Measurements from ENCODE around the gene ZNF174. TPM values are rescaled to one million over a fixed set of nuclear protein-coding genes. Genes with fewer than 3 reads are reported as not detected.

The ZNF174 gene
- total RNA-seq, 2 experiments from 2014 or later, result 6.7 to 6.9 TPM

DNA sequence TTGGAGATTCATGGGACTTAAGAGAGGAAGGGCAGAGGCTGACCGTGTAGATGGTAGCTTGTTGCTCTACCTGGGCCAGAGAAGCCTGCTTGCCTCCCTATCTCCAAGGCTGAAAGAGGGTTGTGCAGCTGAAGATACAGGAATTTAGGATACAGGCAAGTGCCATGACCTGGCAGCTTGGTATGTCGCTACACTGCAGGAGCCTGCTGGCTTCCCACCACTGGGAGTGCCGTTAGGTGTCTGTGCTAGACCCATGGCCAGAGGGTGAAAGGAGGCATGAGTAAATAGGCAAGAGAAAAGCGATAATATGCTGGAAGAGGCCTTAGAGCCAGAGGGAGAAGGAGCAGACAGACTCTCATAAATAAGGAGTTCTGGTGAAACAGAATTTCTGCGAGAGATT is 53.1 kb downstream of the ZNF174 start:
- intact Hi-C loops (cut with micrococcal nuclease), result no loop called here
- H3K27me3 Mint-ChIP-seq, result no peaks in the 10 kb centered on the region
- ChIA-PET CTCF (interaction anchor here (0.6 to 1.8 kb wide), 3 partner anchors 10 to 295 kb away, joined by 3 to 5 read pairs (median 3); no protein-coding TSS in a partner anchor), POLR2A (interaction anchor here (1.3 kb wide), 1 partner anchor 11 kb away, joined by 9 read pairs; the partner anchor contains the start of genes NAA60 and ZNF597)
- no peak overlapping the region for H3K4me3 Mint-ChIP-seq
- DNase-seq, result no peak
- H3K36me3 Mint-ChIP-seq (ENCODE audit: low read depth), result peaks cover 9% of the 10 kb centered on the region
- TF ChIP-seq, protein P1, sequence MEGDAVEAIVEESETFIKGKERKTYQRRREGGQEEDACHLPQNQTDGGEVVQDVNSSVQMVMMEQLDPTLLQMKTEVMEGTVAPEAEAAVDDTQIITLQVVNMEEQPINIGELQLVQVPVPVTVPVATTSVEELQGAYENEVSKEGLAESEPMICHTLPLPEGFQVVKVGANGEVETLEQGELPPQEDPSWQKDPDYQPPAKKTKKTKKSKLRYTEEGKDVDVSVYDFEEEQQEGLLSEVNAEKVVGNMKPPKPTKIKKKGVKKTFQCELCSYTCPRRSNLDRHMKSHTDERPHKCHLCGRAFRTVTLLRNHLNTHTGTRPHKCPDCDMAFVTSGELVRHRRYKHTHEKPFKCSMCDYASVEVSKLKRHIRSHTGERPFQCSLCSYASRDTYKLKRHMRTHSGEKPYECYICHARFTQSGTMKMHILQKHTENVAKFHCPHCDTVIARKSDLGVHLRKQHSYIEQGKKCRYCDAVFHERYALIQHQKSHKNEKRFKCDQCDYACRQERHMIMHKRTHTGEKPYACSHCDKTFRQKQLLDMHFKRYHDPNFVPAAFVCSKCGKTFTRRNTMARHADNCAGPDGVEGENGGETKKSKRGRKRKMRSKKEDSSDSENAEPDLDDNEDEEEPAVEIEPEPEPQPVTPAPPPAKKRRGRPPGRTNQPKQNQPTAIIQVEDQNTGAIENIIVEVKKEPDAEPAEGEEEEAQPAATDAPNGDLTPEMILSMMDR (IDR thresholded peaks at IDR 0.05), result no peak
- ATAC-seq, result no peak
- no peaks in the 10 kb centered on the region for H3K9me3 Mint-ChIP-seq
- peaks cover 11% of the 10 kb centered on the region for H3K4me1 Mint-ChIP-seq (ENCODE audit: low read depth)
- H3K27ac Mint-ChIP-seq, result no peak overlapping the region

DNA sequence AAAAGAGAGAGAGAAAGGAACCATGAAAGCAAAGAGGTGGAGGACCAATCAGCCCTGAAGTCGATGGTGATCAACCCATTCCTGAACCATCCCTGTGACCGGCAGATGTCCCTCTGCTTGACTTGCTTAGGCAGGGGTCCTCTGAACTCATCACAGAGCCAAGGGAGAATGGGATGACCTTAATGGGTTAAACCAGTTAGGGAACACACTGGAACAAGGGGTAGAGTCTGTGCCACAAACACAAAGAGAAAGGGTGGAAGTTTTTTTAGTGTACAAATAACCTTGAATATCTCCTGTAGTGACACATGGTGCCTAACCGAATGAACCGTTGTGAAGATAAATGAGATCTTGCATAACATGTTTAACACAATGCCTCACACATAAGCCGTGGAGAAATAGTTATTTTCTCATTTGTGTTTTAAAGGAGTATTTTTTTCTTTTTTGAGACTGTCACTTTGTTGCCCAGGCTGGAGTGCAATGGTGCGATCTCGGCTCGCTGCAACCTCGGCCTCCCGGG is 53.7 kb downstream of the ZNF174 start:
- H3K27ac Mint-ChIP-seq, result no peak overlapping the region
- TF ChIP-seq, protein P1 (IDR thresholded peaks at IDR 0.05), result no peak
- CTCF ChIA-PET, result interaction anchor here (1.8 kb wide), 1 partner anchor 10 kb away, joined by 5 read pairs; no protein-coding TSS in a partner anchor

DNA sequence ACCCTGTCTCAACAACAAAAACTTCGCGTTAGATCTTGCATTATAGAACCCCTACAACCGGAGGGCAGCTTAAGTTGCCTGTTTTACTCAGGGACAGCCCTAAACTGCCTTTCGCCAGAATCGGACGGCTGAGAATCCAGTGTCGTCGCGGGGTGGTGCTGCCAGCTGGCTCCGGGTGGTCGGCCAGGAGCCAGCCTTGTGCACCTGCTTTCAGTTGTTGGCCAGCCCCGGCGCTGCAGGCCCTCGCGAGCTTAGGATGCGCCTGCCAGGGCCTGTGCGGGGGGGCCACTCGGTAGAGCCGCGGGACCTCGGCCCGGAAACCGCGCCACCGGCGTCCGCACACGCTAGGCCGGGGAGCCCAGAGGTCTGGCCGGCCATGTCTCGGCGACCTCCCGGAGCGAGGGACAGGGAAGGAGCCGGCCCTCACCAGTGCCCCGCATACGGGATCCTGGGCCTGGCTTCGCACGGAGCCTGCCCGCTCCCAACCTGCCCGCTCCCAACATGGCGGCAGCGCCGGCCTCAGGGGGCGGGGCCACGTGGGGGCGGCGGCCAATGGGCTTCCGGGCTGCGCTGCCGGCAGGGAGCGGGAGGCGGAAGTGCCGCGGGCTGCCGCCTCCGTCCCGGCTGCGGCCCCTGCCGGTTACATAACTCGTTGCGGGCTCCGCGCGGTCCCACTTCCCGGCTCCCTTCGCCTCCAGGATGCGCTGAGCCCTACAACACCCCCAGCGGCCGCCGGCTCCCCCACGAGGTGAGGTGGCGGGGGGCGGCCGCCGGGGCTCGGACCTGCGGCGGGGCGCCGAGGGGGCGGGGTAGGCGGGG is 56.6 kb downstream of the ZNF174 start:
- DNase-seq (peak; percentile 89), ATAC-seq (peak; percentile 89)
- Mint-ChIP-seq H3K9me3 (no peaks in the 10 kb centered on the region), H3K4me1 (ENCODE audit: low read depth) (peaks cover 40% of the 10 kb centered on the region), H3K36me3 (ENCODE audit: low read depth) (peaks cover 2% of the 10 kb centered on the region), H3K4me3 (peak overlapping the region; percentile 86), H3K27me3 (no peaks in the 10 kb centered on the region), H3K27ac (peak overlapping the region; percentile 94)
- ChIA-PET CTCF (interaction anchor here (0.6 to 1.6 kb wide), 6 partner anchors 14 to 223 kb away, joined by 3 to 6 read pairs (median 4); partner anchors contain the start of genes NAA60, ZNF174 and ZSCAN32), POLR2A (interaction anchor here (0.7 to 1.4 kb wide), 5 partner anchors 14 to 986 kb away, joined by 3 to 5 read pairs (median 4); partner anchors contain the start of genes NAA60, TIGD7, ZNF597 and ZNF75A)
- intact Hi-C loops (cut with micrococcal nuclease), result loop anchor here (5.0 kb wide), 1 partner anchor 175 kb away; the partner anchor contains the start of gene ZNF263
- TF ChIP-seq, protein P1 (IDR thresholded peaks at IDR 0.05), result peak; percentile 40

More for the DNA sequence above, 53.7 kb downstream of the ZNF174 start:
- no peak overlapping the region for H3K4me3 Mint-ChIP-seq
- H3K27me3 Mint-ChIP-seq, result no peaks in the 10 kb centered on the region
- POLR2A ChIA-PET, result no interaction called here
- peaks cover 9% of the 10 kb centered on the region for H3K36me3 Mint-ChIP-seq (ENCODE audit: low read depth)
- H3K4me1 Mint-ChIP-seq (ENCODE audit: low read depth), result peaks cover 17% of the 10 kb centered on the region
- intact Hi-C loops (cut with micrococcal nuclease), result loop anchor here (5.0 kb wide), 1 partner anchor 172 kb away; the partner anchor contains the start of gene ZNF263
- DNase-seq, result no peak
- H3K9me3 Mint-ChIP-seq, result no peaks in the 10 kb centered on the region
- ATAC-seq, result no peak

DNA sequence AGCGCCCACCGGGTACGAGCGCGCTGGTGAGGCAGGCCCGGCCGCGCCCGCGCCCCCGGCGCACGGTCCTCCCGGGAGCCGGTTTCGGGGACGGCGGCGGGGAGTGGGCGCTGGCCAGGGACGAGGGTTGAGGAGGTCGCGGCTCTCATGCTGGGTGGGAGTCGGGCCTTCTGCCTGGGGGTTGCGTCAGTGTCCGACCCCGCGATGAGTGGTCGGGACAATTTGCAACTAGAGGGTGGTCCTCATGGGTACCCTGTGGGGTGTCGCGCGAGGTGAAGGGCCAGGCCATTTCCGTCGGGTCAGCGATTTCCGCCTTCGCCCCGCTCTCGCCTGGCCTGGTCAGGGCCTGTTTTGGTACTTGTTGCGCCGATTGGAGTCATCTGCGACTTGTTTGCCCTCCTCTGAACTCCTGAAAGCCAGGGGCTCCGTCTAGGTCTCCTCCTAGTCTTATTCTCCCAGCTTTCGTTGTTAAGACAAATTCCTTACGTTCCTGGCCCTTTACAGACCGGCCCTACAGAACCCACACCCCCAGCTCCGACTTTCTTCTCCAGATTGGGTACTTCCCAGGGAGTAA is 57.4 kb downstream of the ZNF174 start:
- Mint-ChIP-seq H3K9me3 (no peaks in the 10 kb centered on the region), H3K27ac (peak overlapping the region; percentile 90), H3K36me3 (ENCODE audit: low read depth) (peaks cover 2% of the 10 kb centered on the region), H3K4me3 (peak overlapping the region; percentile 85), H3K27me3 (no peaks in the 10 kb centered on the region), H3K4me1 (ENCODE audit: low read depth) (peaks cover 42% of the 10 kb centered on the region)
- CTCF ChIA-PET, result interaction anchor here (1.5 kb wide), 1 partner anchor 191 kb away, joined by 4 read pairs; no protein-coding TSS in a partner anchor
- ATAC-seq, result no peak
- POLR2A ChIA-PET, result interaction anchor here (0.7 kb wide), 1 partner anchor 175 kb away, joined by 3 read pairs; the partner anchor contains the start of gene ZNF263
- intact Hi-C loops (cut with micrococcal nuclease), result loop anchor here (5.0 kb wide), 1 partner anchor 176 kb away; the partner anchor contains the start of gene ZNF263
- TF ChIP-seq, protein P1 (IDR thresholded peaks at IDR 0.05), result no peak
- peak; percentile 18 for DNase-seq
